HCT116 (cell line): ENCODE data around the gene SAPCD2. TPM values are rescaled to one million over a fixed set of nuclear protein-coding genes. Genes with fewer than 3 reads are reported as not detected.

ENCODE experiments used
- ATAC-seq: fragments of 200-7000 bp; cut with Tn5 transposase; 2 replicates; pipeline ENCODE4 v1.9.1; 2020; ENCODE audit warnings: mild to moderate bottlenecking, moderate library complexity
- BruUV-seq: library from RNA; stranded (reverse); fragments of 400-500 nt; replicated peaks from 2 replicates; lab custom pipeline; 2021; lab: Mats Ljungman, UMichigan
- CTCF ChIA-PET: fragments of 300-600 bp; sonication (Branson Sonifier 250); formaldehyde crosslinking; loops from one replicate; lab custom pipeline; 2021; ENCODE audit warnings: antibody characterized with exemption; lab: Charles Lee
- POLR2A ChIA-PET: fragments of 300-600, 350-600 bp; sonication (Branson Sonifier 250); formaldehyde crosslinking; loops from one replicate; lab custom pipeline; 2021; ENCODE audit warnings: antibody characterized with exemption; lab: Charles Lee
- RAD21 ChIA-PET, 2 experiments: fragments of 300-600 bp; sonication (Branson Sonifier 250); formaldehyde crosslinking; loops; one replicate each; lab custom pipeline; 2023; ENCODE audit warnings: low total read pairs in 2 of 2; ENCODE audit not compliant: uncharacterized antibody in 2 of 2, unreplicated experiment in 2 of 2, low non-redundant PET in 1 of 2; lab: Charles Lee
- DNase-seq: peaks from one replicate; pipeline ENCODE4 v3.0.0-alpha.2; 2010; ENCODE audit warnings: low read depth, low spot score
- H2AFZ ChIP-seq: fragments of 200-600 bp; shearing (Covaris generic), sonication (generic); 2 replicates; pipeline ENCODE4 v1.6.1; 2017; ENCODE audit warnings: low read depth, mixed run types, mixed read lengths, antibody characterized with exemption, low read length; ENCODE audit not compliant: poor library complexity, severe bottlenecking
- H3K27ac ChIP-seq: 2 replicates; pipeline ENCODE4 v1.5.1; 2012; ENCODE audit warnings: low read depth, low read length
- H3K27me3 ChIP-seq: fragments of 200-600 bp; sonication (generic); 2 replicates; pipeline ENCODE4 v1.6.1; 2016; ENCODE audit warnings: mixed run types, low read length, mixed read lengths; ENCODE audit not compliant: insufficient read depth
- H3K36me3 ChIP-seq, 2 experiments: fragments of 200-500 bp in 1 of 2; fragments of 200-600 bp in 1 of 2; sonication (Bioruptor generic) in 1 of 2; sonication (generic) in 1 of 2; 2 replicates each; pipeline versions ENCODE4 v1.5.1 to v1.6.1; 2014 to 2016; ENCODE audit warnings: low read length in 2 of 2, inconsistent platforms in 1 of 2, mixed read lengths in 1 of 2, mixed run types in 1 of 2; ENCODE audit not compliant: insufficient read depth in 2 of 2, control insufficient read depth in 1 of 2
- H3K4me1 ChIP-seq, 2 experiments: fragments of 200-600 bp in 1 of 2; sonication (generic) in 1 of 2; 2 replicates each; pipeline versions ENCODE4 v1.5.1 to v1.6.1; 2012 to 2017; ENCODE audit warnings: low read length in 2 of 2, inconsistent platforms in 1 of 2, mild to moderate bottlenecking in 1 of 2, mixed read lengths in 1 of 2, mixed run types in 1 of 2, moderate library complexity in 1 of 2; ENCODE audit not compliant: insufficient read depth in 2 of 2, control insufficient read depth in 1 of 2
- H3K4me2 ChIP-seq: fragments of 200-600 bp; sonication (generic); 2 replicates; pipeline ENCODE4 v1.6.1; 2017; ENCODE audit warnings: mixed run types, low read length, mixed read lengths
- H3K4me3 ChIP-seq, 2 experiments: fragments of 200-600 bp in 1 of 2; sonication (generic) in 1 of 2; replicated peaks in 1 of 2; 2 replicates each; pipeline ENCODE4 v1.5.1; 2011 to 2016; ENCODE audit warnings: low read length in 2 of 2, control low read depth in 1 of 2, low read depth in 1 of 2, mild to moderate bottlenecking in 1 of 2, mixed read lengths in 1 of 2, mixed run types in 1 of 2
- H3K79me2 ChIP-seq: fragments of 200-600 bp; sonication (generic); 2 replicates; pipeline ENCODE4 v1.6.1; 2017; ENCODE audit warnings: mild to moderate bottlenecking, mixed run types, low read length, moderate library complexity, mixed read lengths; ENCODE audit not compliant: insufficient read depth
- H3K9ac ChIP-seq: fragments of 200-600 bp; sonication (generic); 2 replicates; pipeline ENCODE4 v1.6.1; 2016; ENCODE audit warnings: low read length, mixed read lengths
- H3K9me2 ChIP-seq: fragments of 200-600 bp; sonication (generic), shearing (Covaris generic); 2 replicates; pipeline ENCODE4 v1.6.1; 2017; ENCODE audit warnings: mixed run types, mild to moderate bottlenecking, moderate library complexity; ENCODE audit not compliant: insufficient read depth
- H3K9me3 ChIP-seq, 2 experiments: fragments of 200-500 bp in 1 of 2; fragments of 200-600 bp in 1 of 2; sonication (Bioruptor generic) in 1 of 2; sonication (generic) in 1 of 2; 2 replicates each; pipeline ENCODE4 v1.6.1; 2014 to 2017; ENCODE audit warnings: low read length in 2 of 2, mixed read lengths in 2 of 2, inconsistent platforms in 1 of 2, low read depth in 1 of 2, mild to moderate bottlenecking in 1 of 2, mixed run types in 1 of 2, moderate library complexity in 1 of 2; ENCODE audit not compliant: control insufficient read depth in 1 of 2, insufficient read depth in 1 of 2
- H4K20me1 ChIP-seq: fragments of 200-600 bp; sonication (generic), shearing (Covaris generic); 2 replicates; pipeline ENCODE4 v1.6.1; 2017; ENCODE audit warnings: mixed run types, mild to moderate bottlenecking, moderate library complexity; ENCODE audit not compliant: insufficient read depth
- ELF1 ChIP-seq: IDR thresholded peaks from 2 replicates; pipeline ENCODE4 v1.6.1; 2012; ENCODE audit warnings: low read depth, borderline replicate concordance
- POLR2AphosphoS5 ChIP-seq: IDR thresholded peaks from 2 replicates; pipeline ENCODE4 v1.6.1; 2011; ENCODE audit warnings: mild to moderate bottlenecking, low read depth, low read length, moderate library complexity
- intact Hi-C: fragments of 100-400 bp; cut with micrococcal nuclease; formaldehyde crosslinking; loops from 2 replicates; pipeline ENCODE4 v1.10.0; 2022
- total RNA-seq: library from RNA; stranded (reverse); gene quantifications from one replicate; pipeline ENCODE4 v1.2.1, GENCODE V29; 2021; ENCODE audit not compliant: unreplicated experiment
- TF ChIP-seq, protein P1 (sequence below), 3 experiments: fragments of 200-600 bp in 1 of 3; sonication (generic) in 1 of 3; IDR thresholded peaks in 2 of 3; conservative IDR thresholded peaks in 1 of 3; 2 replicates each; pipeline ENCODE4 v1.5.1; 2012 to 2017; ENCODE audit warnings: low read depth in 2 of 3, low read length in 2 of 3, antibody characterized with exemption in 1 of 3, borderline replicate concordance in 1 of 3, control low read depth in 1 of 3, mild to moderate bottlenecking in 1 of 3, mixed read lengths in 1 of 3, mixed run types in 1 of 3, moderate library complexity in 1 of 3; ENCODE audit not compliant: insufficient read depth in 1 of 3

SAPCD2 gene
- total RNA-seq, 1 experiment from 2014 or later = 71.7 TPM

DNA sequence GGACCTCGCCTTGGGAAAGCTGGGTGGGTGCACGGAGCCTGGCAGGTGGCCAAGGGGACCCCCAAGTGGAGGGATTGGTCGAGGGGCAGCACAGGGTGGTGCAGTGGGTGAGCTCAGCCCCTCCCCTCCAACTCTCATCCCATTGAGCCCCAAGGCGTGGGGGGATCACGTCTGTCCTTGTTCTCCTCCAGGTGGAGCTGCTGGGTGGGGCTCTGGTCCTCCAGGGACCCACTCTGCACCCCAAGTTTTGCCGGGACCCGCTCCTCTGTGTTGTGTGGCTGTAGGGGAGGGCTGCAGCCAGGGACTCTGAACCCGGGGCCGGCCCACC, 34.9 kb downstream of the SAPCD2 start:
- Histone ChIP-seq H3K27ac (no peak overlapping the region; the same call in 1 of the 2 replicates), H3K36me3 (peaks cover 3 to 7% of the 10 kb centered on the region in 2 experiments; a peak in 2 of 4 replicates), H4K20me1 (no peaks in the 10 kb centered on the region), H3K4me2 (peak overlapping the region; percentile 70; the same call in 1 of the 2 replicates), H3K4me1 (peaks cover 9 to 20% of the 10 kb centered on the region in 2 experiments; a peak in 3 of 4 replicates), H3K4me3 (no peak overlapping the region), H3K79me2 (no peaks in the 10 kb centered on the region), H3K9ac (no peak overlapping the region)
- no peak for DNase-seq
- no TSS peak for BruUV-seq
- intact Hi-C loops = loop anchor here (1.0 to 5.0 kb wide), 3 partner anchors 87 to 248 kb away; partner anchors contain the start of gene AJM1
- CTCF ChIA-PET = interaction anchor here (0.6 to 4.0 kb wide), 30 partner anchors 9 to 252 kb away, joined by 3 to 109 read pairs (median 4); partner anchors contain the start of genes AJM1, C8G, MAN1B1 and NPDC1
- POLR2A ChIA-PET = interaction anchor here (1.4 kb wide), 1 partner anchor 88 kb away, joined by 9 read pairs; no protein-coding TSS in a partner anchor
- ATAC-seq = peak; percentile 43
- peak; percentile 5; the same call in 1 of the 2 replicates for TF ChIP-seq POLR2AphosphoS5
- TF ChIP-seq, protein P1, sequence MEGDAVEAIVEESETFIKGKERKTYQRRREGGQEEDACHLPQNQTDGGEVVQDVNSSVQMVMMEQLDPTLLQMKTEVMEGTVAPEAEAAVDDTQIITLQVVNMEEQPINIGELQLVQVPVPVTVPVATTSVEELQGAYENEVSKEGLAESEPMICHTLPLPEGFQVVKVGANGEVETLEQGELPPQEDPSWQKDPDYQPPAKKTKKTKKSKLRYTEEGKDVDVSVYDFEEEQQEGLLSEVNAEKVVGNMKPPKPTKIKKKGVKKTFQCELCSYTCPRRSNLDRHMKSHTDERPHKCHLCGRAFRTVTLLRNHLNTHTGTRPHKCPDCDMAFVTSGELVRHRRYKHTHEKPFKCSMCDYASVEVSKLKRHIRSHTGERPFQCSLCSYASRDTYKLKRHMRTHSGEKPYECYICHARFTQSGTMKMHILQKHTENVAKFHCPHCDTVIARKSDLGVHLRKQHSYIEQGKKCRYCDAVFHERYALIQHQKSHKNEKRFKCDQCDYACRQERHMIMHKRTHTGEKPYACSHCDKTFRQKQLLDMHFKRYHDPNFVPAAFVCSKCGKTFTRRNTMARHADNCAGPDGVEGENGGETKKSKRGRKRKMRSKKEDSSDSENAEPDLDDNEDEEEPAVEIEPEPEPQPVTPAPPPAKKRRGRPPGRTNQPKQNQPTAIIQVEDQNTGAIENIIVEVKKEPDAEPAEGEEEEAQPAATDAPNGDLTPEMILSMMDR (IDR thresholded peaks at IDR 0.05 in 2 of 3, conservative IDR thresholded peaks at IDR 0.05 in 1 of 3; ENCODE audit: borderline replicate concordance in 1 of 3, insufficient read depth in 1 of 3, low read depth in 2 of 3, low read length in 2 of 3) = 0 out of 6 replicates have a peak, but pooled peaks of 1 of the 3 experiments have one; percentile 2
- TF ChIP-seq ELF1 = no peak
- TF ChIP-seq, all 23 proteins: peak for 2
- Histone ChIP-seq H3K9me2 (no peaks in the 10 kb centered on the region), H2AFZ (no peak overlapping the region), H3K27me3 (no peaks in the 10 kb centered on the region), H3K9me3 (no peaks in the 10 kb centered on the region)
- RAD21 ChIA-PET = interaction anchor here (0.9 to 1.9 kb wide), 5 partner anchors 11 to 277 kb away, joined by 3 to 25 read pairs (median 3); partner anchors contain the start of gene LCN8 (in 1 of the 2)
